SK-N-SH (cell line): ENCODE measurements around the gene GATAD2A. TPM values are rescaled to one million over a fixed set of nuclear protein-coding genes. Genes with fewer than 3 reads are reported as not detected.

Experiments used
- CTCF ChIA-PET: fragments of 300-600, 350-600 bp; formaldehyde crosslinking; extraction: SDS; loops from one replicate; lab custom pipeline; 2021; lab: Yijun Ruan, JAX
- POLR2A ChIA-PET: fragments of 350-600 bp; sonication (Branson Sonifier 250); formaldehyde crosslinking; extraction: SDS; loops from one replicate; lab custom pipeline; 2020; ENCODE audit warnings: antibody characterized with exemption, inconsistent platforms; lab: Yijun Ruan, JAX
- DNase-seq: peaks from one replicate; pipeline ENCODE4 v3.0.0; 2012
- H2AFZ ChIP-seq: fragments of 200-600 bp; sonication (generic); 2 replicates; pipeline ENCODE4 v1.8.1; 2016; ENCODE audit warnings: antibody characterized with exemption, mild to moderate bottlenecking, low read depth
- H3F3A ChIP-seq: fragments of 200-600 bp; sonication (generic); replicated peaks from 2 replicates; pipeline ENCODE3; 2016; ENCODE audit warnings: antibody characterized with exemption, mild to moderate bottlenecking; ENCODE audit not compliant: insufficient read depth
- H3K27ac ChIP-seq, 2 experiments: fragments of 200-500 bp in 1 of 2; fragments of 200-600 bp in 1 of 2; sonication (Bioruptor generic) in 1 of 2; sonication (generic), shearing (Covaris generic) in 1 of 2; 2 replicates each; pipeline versions ENCODE4 v1.5.1 to v1.6.1; 2014 to 2016; ENCODE audit warnings: low read depth in 2 of 2, inconsistent platforms in 1 of 2, low read length in 1 of 2, mild to moderate bottlenecking in 1 of 2, mixed read lengths in 1 of 2
- H3K27me3 ChIP-seq: fragments of 200-600 bp; sonication (generic), shearing (Covaris generic); 2 replicates; pipeline ENCODE4 v1.6.1; 2016; ENCODE audit warnings: mixed run types; ENCODE audit not compliant: insufficient read depth
- H3K36me3 ChIP-seq, 2 experiments: fragments of 200-500 bp in 1 of 2; fragments of 200-600 bp in 1 of 2; sonication (Bioruptor generic) in 1 of 2; sonication (generic) in 1 of 2; replicated peaks in 1 of 2; 2 replicates each; pipeline versions ENCODE3 to v1.5.1; 2014 to 2016; ENCODE audit warnings: low read length in 1 of 2, mild to moderate bottlenecking in 1 of 2; ENCODE audit not compliant: insufficient read depth in 2 of 2, control insufficient read depth in 1 of 2
- H3K4me1 ChIP-seq, 2 experiments: fragments of 200-500 bp in 1 of 2; fragments of 200-600 bp in 1 of 2; sonication (Bioruptor generic) in 1 of 2; sonication (generic), shearing (Covaris generic) in 1 of 2; 2 replicates each; pipeline versions ENCODE4 v1.5.1 to v1.6.1; 2014 to 2016; ENCODE audit warnings: low read depth in 1 of 2, low read length in 1 of 2, mixed run types in 1 of 2; ENCODE audit not compliant: insufficient read depth in 2 of 2, control insufficient read depth in 1 of 2
- H3K4me2 ChIP-seq: fragments of 200-600 bp; sonication (generic), shearing (Covaris generic); 2 replicates; pipeline ENCODE4 v1.6.1; 2017; ENCODE audit warnings: mixed run types
- H3K4me3 ChIP-seq, 2 experiments: fragments of 200-500 bp in 1 of 2; fragments of 200-600 bp in 1 of 2; sonication (Bioruptor generic) in 1 of 2; sonication (generic), shearing (Covaris generic) in 1 of 2; 2 replicates each; pipeline versions ENCODE4 v1.5.1 to v1.8.1; 2014 to 2016; ENCODE audit warnings: low read depth in 2 of 2, inconsistent platforms in 1 of 2, low read length in 1 of 2, mild to moderate bottlenecking in 1 of 2, mixed read lengths in 1 of 2, moderate library complexity in 1 of 2
- H3K79me2 ChIP-seq: fragments of 200-600 bp; sonication (generic); 2 replicates; pipeline ENCODE4 v1.8.1; 2017; ENCODE audit warnings: mild to moderate bottlenecking; ENCODE audit not compliant: insufficient read depth
- H3K9ac ChIP-seq: fragments of 200-600 bp; sonication (generic); 2 replicates; pipeline ENCODE4 v1.6.1; 2017; ENCODE audit warnings: mixed run types
- H3K9me2 ChIP-seq: fragments of 200-600 bp; sonication (generic); 2 replicates; pipeline ENCODE4 v1.6.1; 2017; ENCODE audit warnings: mixed run types
- H3K9me3 ChIP-seq: fragments of 200-600 bp; sonication (generic); 2 replicates; pipeline ENCODE4 v1.6.1; 2017; ENCODE audit warnings: mixed run types, mild to moderate bottlenecking, moderate library complexity
- H4K20me1 ChIP-seq: fragments of 200-600 bp; sonication (generic); 2 replicates; pipeline ENCODE4 v1.6.1; 2017; ENCODE audit warnings: mild to moderate bottlenecking, mixed run types; ENCODE audit not compliant: insufficient read depth
- CTCF ChIP-seq: fragments of 200-600 bp; sonication (generic); IDR thresholded peaks from 2 replicates; pipeline ENCODE4 v1.6.1; 2017; ENCODE audit warnings: antibody characterized with exemption, mild to moderate bottlenecking, moderate library complexity
- ELF1 ChIP-seq: IDR thresholded peaks from 2 replicates; pipeline ENCODE4 v1.4.0; 2012
- EP300 ChIP-seq, 2 experiments: IDR thresholded peaks; 2 replicates each; pipeline versions ENCODE4 v1.4.0 to v1.6.1; 2012; ENCODE audit warnings: borderline replicate concordance in 1 of 2, low read depth in 1 of 2, low read length in 1 of 2
- GABPA ChIP-seq: IDR thresholded peaks from 2 replicates; pipeline ENCODE4 v1.4.0; 2012; ENCODE audit warnings: low read depth, mild to moderate bottlenecking
- GATA2 ChIP-seq: sonication (generic); formaldehyde crosslinking; IDR thresholded peaks from 2 replicates; pipeline ENCODE4 v1.5.0; 2020; ENCODE audit warnings: mild to moderate bottlenecking, missing genetic modification reagents
- IRF3 ChIP-seq: fragments of 150-350 bp; IDR thresholded peaks from 2 replicates; pipeline ENCODE4 v1.6.1; 2016; ENCODE audit warnings: mild to moderate bottlenecking, low read depth, low read length
- NRF1 ChIP-seq: IDR thresholded peaks from 2 replicates; pipeline ENCODE4 v1.6.1; 2012; ENCODE audit warnings: low read depth, mild to moderate bottlenecking, low read length
- PBX3 ChIP-seq: IDR thresholded peaks from 2 replicates; pipeline ENCODE4; 2012
- RAD21 ChIP-seq: IDR thresholded peaks from 2 replicates; pipeline ENCODE4 v1.6.1; 2012; ENCODE audit warnings: mild to moderate bottlenecking, low read length
- RCOR1 ChIP-seq: fragments of 150-350 bp; IDR thresholded peaks from 2 replicates; pipeline ENCODE4 v1.6.1; 2017; ENCODE audit warnings: antibody characterized with exemption, low read length
- REST ChIP-seq: IDR thresholded peaks from 2 replicates; pipeline ENCODE4 v1.6.1; 2012; ENCODE audit warnings: mild to moderate bottlenecking, low read depth, low read length, moderate library complexity
- RFX5 ChIP-seq: IDR thresholded peaks from 2 replicates; pipeline ENCODE4 v1.6.1; 2012; ENCODE audit warnings: mild to moderate bottlenecking, improper control_type of control experiment, low read length
- RXRA ChIP-seq: IDR thresholded peaks from 2 replicates; pipeline ENCODE4 v1.4.0; 2012; ENCODE audit warnings: low read depth, mild to moderate bottlenecking, borderline replicate concordance
- SIN3A ChIP-seq: IDR thresholded peaks from 2 replicates; pipeline ENCODE4 v1.6.1; 2012; ENCODE audit warnings: low read depth, mild to moderate bottlenecking, low read length, moderate library complexity, borderline replicate concordance
- SMC3 ChIP-seq: IDR thresholded peaks from 2 replicates; pipeline ENCODE4 v1.6.1; 2012; ENCODE audit warnings: low read depth, low read length, improper control_type of control experiment
- TAF1 ChIP-seq: IDR thresholded peaks from 2 replicates; pipeline ENCODE4 v1.6.1; 2012; ENCODE audit warnings: low read depth, mild to moderate bottlenecking, low read length, moderate library complexity, borderline replicate concordance
- USF2 ChIP-seq: fragments of 150-350 bp; IDR thresholded peaks from 2 replicates; pipeline ENCODE4 v1.6.1; 2017; ENCODE audit warnings: antibody characterized with exemption, low read length, low read depth, borderline replicate concordance
- YY1 ChIP-seq: IDR thresholded peaks from 2 replicates; pipeline ENCODE4 v1.4.0; 2012; ENCODE audit warnings: low read depth, mild to moderate bottlenecking
- ZBTB33 ChIP-seq: IDR thresholded peaks from 2 replicates; pipeline ENCODE4 v1.4.0; 2012; ENCODE audit warnings: low read depth, borderline replicate concordance
- WGBS: methylation state at CpG from one replicate; pipeline ENCODE4 v1.1.6; 2017; ENCODE audit warnings: low lambda C conversion rate; 5-methylcytosine and 5-hydroxymethylcytosine counted together
- polyA plus RNA-seq, 3 experiments: library from polyadenylated mRNA; depleted of rRNA; stranded (reverse); fragments of >200 nt; gene quantifications; 2 replicates each; pipeline ENCODE4 v1.2.3, GENCODE V29; 2012

The GATAD2A gene
- polyA plus RNA-seq, 1 of the 3 experiments (the other 2 are of a cell fraction), result 36.6 TPM

GRCh38 chr19:19554074-19555023 is 148.9 kb downstream of the GATAD2A start:
- Histone ChIP-seq H3K27me3 (no peaks in the 10 kb centered on the region), H3K79me2 (no peaks in the 10 kb centered on the region), H3K9me2 (no peaks in the 10 kb centered on the region), H3K9ac (no peak overlapping the region), H3K4me3 (no peak overlapping the region), H2AFZ (no peak overlapping the region), H4K20me1 (no peaks in the 10 kb centered on the region), H3K36me3 (no peaks in the 10 kb centered on the region), H3K4me1 (no peaks in the 10 kb centered on the region; a peak in 1 of 4 replicates), H3K9me3 (no peaks in the 10 kb centered on the region), H3K27ac (no peak overlapping the region), H3K4me2 (no peak overlapping the region), H3F3A (no peaks in the 10 kb centered on the region)
- peak; percentile 86 for DNase-seq
- CTCF ChIA-PET, result interaction anchor here (0.7 to 15.7 kb wide), 25 partner anchors 9 to 108 kb away, joined by 3 to 258 read pairs (median 5); partner anchors contain the start of genes CILP2, GMIP and YJEFN3
- WGBS, result 73% methylated on average over 26 of the region's 34 CpGs
- POLR2A ChIA-PET, result no interaction called here
- no peak for TF ChIP-seq YY1
- TF ChIP-seq TAF1, result no peak
- TF ChIP-seq RCOR1, result no peak
- TF ChIP-seq USF2, result no peak
- TF ChIP-seq ELF1, result no peak
- no peak for TF ChIP-seq RXRA
- TF ChIP-seq ZBTB33, result no peak
- no peak for TF ChIP-seq IRF3
- no peak for TF ChIP-seq GATA2
- TF ChIP-seq CTCF, result peak; percentile 69
- TF ChIP-seq PBX3, result no peak
- TF ChIP-seq REST, result no peak
- no peak for TF ChIP-seq GABPA
- TF ChIP-seq EP300 (IDR thresholded peaks at IDR 0.05; ENCODE audit: borderline replicate concordance in 1 of 2, low read depth in 1 of 2, low read length in 1 of 2), result no peak
- TF ChIP-seq SIN3A, result no peak
- TF ChIP-seq SMC3, result peak; percentile 33
- TF ChIP-seq RFX5, result no peak
- no peak for TF ChIP-seq NRF1
- TF ChIP-seq RAD21, result peak; percentile 57
